Natural killer cell treated with Interleukin-12 subunit alpha and Interleukin-12 subunit beta and Interleukin-15 and Interleukin-18, amount 100 ng/mL, for 72 hours (primary cell): ENCODE results near the gene SRRM1. TPM values are rescaled to one million over a fixed set of nuclear protein-coding genes. Genes with fewer than 3 reads are reported as not detected.
"Not testable (repeated sequence)": the region's sequence is repeated elsewhere in the genome, so short reads cannot be mapped to it uniquely, and the experiment has no call there.

ENCODE experiments used
- ATAC-seq, 2 donors: fragments of 150-1000 bp; cut with Tn5 transposase in 1 of 2; sonication (Bioruptor Pico), chemical (Tn5 transposase) in 1 of 2; 2 replicates each; pipeline ENCODE4 v1.10.0; 2021
- DNase-seq: peaks from one replicate; pipeline ENCODE4 v3.0.0; 2022; ENCODE audit warnings: low spot score
- H3K27ac Mint-ChIP-seq, 2 donors: 1 replicate in 1 of 2; 2 replicates in 1 of 2; pipeline ENCODE4 v1.8.0; 2022; ENCODE audit warnings: mixed read lengths in 2 of 2, mild to moderate bottlenecking in 1 of 2, moderate library complexity in 1 of 2
- H3K27me3 Mint-ChIP-seq, 2 donors: 1 replicate in 1 of 2; 2 replicates in 1 of 2; pipeline ENCODE4 v1.8.0; 2022; ENCODE audit warnings: mixed read lengths in 2 of 2
- H3K36me3 Mint-ChIP-seq: one replicate; pipeline ENCODE4 v1.8.0; 2022; ENCODE audit warnings: mixed read lengths
- H3K4me1 Mint-ChIP-seq, 2 donors: 1 replicate in 1 of 2; 2 replicates in 1 of 2; pipeline ENCODE4 v1.8.0; 2022; ENCODE audit warnings: low read depth in 2 of 2, mixed read lengths in 2 of 2, mild to moderate bottlenecking in 1 of 2
- H3K4me3 Mint-ChIP-seq: one replicate; pipeline ENCODE4 v1.8.0; 2022; ENCODE audit warnings: mixed read lengths
- H3K9me3 Mint-ChIP-seq: 2 replicates; pipeline ENCODE4 v1.8.0; 2022; ENCODE audit warnings: mixed read lengths
- total RNA-seq, 2 donors: library from RNA; stranded (reverse); gene quantifications; one replicate each; pipeline ENCODE4 v1.2.3, GENCODE V29; 2022

SRRM1 gene
- total RNA-seq, 2 donors from 2014 or later = 177 to 254 TPM

DNA sequence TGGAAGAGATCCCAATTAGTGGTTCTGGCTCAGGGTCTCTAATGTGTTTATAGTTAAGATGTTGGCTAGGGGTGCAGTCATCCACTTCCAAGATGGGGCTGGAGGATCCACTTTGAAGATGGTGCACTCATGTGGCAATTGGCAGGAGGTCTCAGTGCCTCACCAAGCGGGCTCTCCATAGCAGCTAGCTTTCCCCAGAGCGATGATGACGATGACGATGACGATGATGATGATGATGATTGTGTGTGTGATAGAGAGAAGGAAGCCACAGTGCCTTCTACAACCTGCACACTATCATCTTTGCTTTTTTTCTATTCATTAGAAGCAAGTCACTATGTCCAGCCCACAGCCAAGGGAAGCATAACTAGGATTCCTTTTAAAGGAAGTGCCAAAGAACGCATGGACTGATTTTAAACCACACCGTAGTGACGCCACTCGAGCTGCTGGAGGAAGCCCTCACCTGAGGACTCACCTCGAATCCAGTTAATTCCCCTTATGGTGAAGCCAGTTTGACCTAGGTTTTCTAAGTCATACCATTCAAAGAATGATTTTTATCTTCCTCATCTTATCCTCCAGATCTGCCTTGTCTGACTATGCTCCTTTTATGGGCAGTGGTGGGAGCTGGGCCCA is 49.4 kb downstream of the SRRM1 start:
- ATAC-seq = no peak
- Mint-ChIP-seq H3K4me3 (no peak overlapping the region), H3K4me1 (peaks cover 15 to 38% of the 10 kb centered on the region in 2 donors), H3K27me3 (no peaks in the 10 kb centered on the region), H3K36me3 (no peaks in the 10 kb centered on the region), H3K27ac (peak overlapping the region in 1 of 2 donors; percentile 81), H3K9me3 (no peaks in the 10 kb centered on the region)
- DNase-seq = no peak

GRCh38 chr1:24693827-24694379 is 50.8 kb downstream of the SRRM1 start:
- Mint-ChIP-seq H3K4me3 (peak overlapping the region; percentile 72), H3K9me3 (no peaks in the 10 kb centered on the region), H3K27ac (peak overlapping the region; percentile 69 to 99), H3K36me3 (no peaks in the 10 kb centered on the region), H3K4me1 (peaks cover 9 to 32% of the 10 kb centered on the region in 2 donors), H3K27me3 (no peaks in the 10 kb centered on the region)
- ATAC-seq = no peak
- no peak for DNase-seq

DNA sequence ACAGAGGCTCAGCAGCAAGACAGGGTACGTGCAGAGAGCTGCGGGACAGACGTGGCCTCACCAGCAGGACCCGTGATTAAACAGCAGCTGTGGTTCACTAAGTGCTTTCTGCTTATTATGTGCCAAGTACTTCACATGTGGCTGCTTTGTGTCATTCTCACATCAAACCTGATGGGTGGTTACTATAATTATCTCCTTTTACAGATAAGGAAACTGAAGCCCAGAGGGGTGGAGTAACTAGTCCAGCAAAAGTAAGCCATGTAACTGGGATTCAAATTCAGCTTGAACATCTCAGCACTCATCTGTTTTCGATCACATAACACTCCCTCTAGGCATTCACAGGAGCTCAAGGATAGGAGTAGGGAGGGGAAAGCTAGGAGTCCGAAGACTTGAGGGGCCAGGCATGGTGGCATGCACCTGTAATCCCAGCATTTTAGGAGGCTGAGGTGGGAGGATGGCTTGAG is 51.3 kb downstream of the SRRM1 start:
- peak; percentile 80 to 94 for ATAC-seq
- Mint-ChIP-seq H3K4me1 (peaks cover 8 to 32% of the 10 kb centered on the region in 2 donors), H3K27ac (peak overlapping the region; percentile 69 to 99), H3K4me3 (peak overlapping the region; percentile 72), H3K9me3 (no peaks in the 10 kb centered on the region), H3K36me3 (no peaks in the 10 kb centered on the region), H3K27me3 (no peaks in the 10 kb centered on the region)
- peak; percentile 74 for DNase-seq

GRCh38 chr1:24695202-24695974 is 52.3 kb downstream of the SRRM1 start:
- no peaks in the 10 kb centered on the region for H3K27me3 Mint-ChIP-seq
- peak overlapping the region; percentile 69 to 99 for H3K27ac Mint-ChIP-seq
- DNase-seq (peak; percentile 62), ATAC-seq (peak; percentile 60 to 65)
- no peak overlapping the region for H3K4me3 Mint-ChIP-seq
- peaks cover 8 to 32% of the 10 kb centered on the region in 2 donors for H3K4me1 Mint-ChIP-seq
- H3K36me3 Mint-ChIP-seq = no peaks in the 10 kb centered on the region
- H3K9me3 Mint-ChIP-seq = no peaks in the 10 kb centered on the region

DNA sequence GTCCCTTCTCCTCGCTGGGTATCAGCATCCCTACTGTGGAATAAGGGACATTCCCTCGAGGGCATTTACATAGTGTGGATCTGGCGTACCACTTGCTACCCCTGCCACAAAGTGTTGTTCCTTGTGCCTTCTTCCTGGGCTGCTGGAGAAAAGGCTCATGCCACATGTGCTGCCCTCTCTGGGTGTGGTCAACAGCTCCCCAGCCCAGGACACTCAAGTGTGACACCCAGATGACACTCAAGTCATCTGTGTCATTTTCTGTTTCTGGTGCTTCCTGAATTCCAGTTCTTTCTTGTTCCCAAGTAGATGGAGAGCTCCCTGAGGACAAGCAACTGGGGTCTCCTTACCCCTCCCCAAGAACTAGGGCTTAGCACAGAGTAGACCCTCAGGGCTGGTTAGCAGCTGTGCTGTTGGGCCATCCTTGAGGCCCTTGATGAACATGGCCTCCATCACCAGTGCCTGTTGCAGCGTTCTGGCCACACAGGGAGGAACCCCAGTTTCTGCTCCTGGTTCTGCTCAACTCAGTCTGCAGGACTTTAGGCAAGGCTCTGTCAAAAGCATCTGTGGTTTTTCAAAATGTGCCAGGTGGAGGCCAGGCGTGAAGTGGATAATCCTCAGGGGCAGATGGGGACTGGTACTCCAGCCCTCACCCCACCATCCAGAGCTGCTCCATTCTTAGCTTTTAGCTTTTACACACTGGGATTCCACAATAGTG is 53.1 kb downstream of the SRRM1 start:
- no peaks in the 10 kb centered on the region for H3K36me3 Mint-ChIP-seq
- peaks cover 8 to 32% of the 10 kb centered on the region in 2 donors for H3K4me1 Mint-ChIP-seq
- no peaks in the 10 kb centered on the region for H3K27me3 Mint-ChIP-seq
- H3K4me3 Mint-ChIP-seq = no peak overlapping the region
- ATAC-seq (no peak), DNase-seq (no peak)
- H3K9me3 Mint-ChIP-seq = no peaks in the 10 kb centered on the region
- peak overlapping the region in 1 of 2 donors; percentile 47 for H3K27ac Mint-ChIP-seq

GRCh38 chr1:24696756-24697330 is 53.7 kb downstream of the SRRM1 start:
- ATAC-seq (no peak), DNase-seq (no peak)
- H3K9me3 Mint-ChIP-seq = no peaks in the 10 kb centered on the region
- no peak overlapping the region for H3K27ac Mint-ChIP-seq
- H3K36me3 Mint-ChIP-seq = no peaks in the 10 kb centered on the region
- peaks cover 8 to 32% of the 10 kb centered on the region in 2 donors for H3K4me1 Mint-ChIP-seq
- no peak overlapping the region for H3K4me3 Mint-ChIP-seq
- no peaks in the 10 kb centered on the region for H3K27me3 Mint-ChIP-seq

DNA sequence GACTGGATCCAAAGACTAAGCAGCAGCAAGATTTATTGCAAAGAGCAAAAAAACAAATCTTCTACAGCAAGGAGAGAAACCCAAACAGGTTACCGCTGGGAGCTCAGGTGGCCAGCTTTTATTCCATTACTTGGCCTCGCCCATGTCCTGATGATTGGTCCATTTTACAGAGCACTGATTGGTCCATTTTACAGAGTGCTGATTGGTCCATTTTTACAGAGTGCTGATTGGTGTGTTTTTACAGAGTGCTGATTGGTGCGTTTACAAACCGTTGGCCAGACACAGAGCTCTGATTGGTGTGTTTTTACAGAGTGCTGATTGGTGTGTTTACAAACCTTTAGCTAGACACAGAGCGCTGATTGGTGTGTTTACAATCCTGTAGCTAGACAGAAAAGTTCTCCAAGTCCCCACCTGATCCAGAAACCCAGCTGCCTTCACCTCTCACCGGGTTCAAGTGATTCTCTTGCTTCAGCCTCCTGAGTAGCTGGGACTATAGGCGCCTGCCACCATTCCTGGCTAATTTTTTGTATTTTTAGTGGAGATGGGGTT is 54.4 kb downstream of the SRRM1 start:
- H3K36me3 Mint-ChIP-seq, H3K27me3 Mint-ChIP-seq, H3K9me3 Mint-ChIP-seq, H3K27ac Mint-ChIP-seq, H3K4me3 Mint-ChIP-seq, ATAC-seq, DNase-seq: not testable (repeated sequence)
- peaks cover 8 to 32% of the 10 kb centered on the region in 2 donors for H3K4me1 Mint-ChIP-seq

GRCh38 chr1:24698326-24698725 is 55.2 kb downstream of the SRRM1 start:
- H3K27ac Mint-ChIP-seq, H3K36me3 Mint-ChIP-seq, DNase-seq, H3K9me3 Mint-ChIP-seq, H3K4me3 Mint-ChIP-seq, H3K27me3 Mint-ChIP-seq, ATAC-seq: not testable (repeated sequence)
- peaks cover 8 to 28% of the 10 kb centered on the region in 2 donors for H3K4me1 Mint-ChIP-seq

DNA sequence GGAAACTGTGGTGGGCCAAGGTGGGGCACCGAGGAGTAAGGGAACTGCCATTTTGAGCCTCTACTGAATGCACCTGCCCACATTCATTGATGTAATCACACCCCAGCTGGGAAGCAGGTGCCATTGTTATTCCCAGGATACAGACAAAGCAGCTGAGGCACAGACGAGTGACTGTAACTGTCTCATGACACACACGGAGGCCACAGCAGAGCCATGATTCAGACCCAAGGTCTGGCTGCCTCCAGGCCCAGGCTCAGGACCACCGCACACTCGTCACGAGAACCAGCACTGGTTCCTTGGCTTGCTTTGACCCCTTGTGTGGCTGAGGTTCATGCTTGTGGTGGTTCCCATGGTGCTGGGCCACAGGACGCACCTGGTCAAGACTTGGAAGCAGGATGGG is 56.5 kb downstream of the SRRM1 start:
- Mint-ChIP-seq H3K27me3 (no peaks in the 10 kb centered on the region), H3K9me3 (no peaks in the 10 kb centered on the region), H3K36me3 (no peaks in the 10 kb centered on the region), H3K4me3 (no peak overlapping the region), H3K27ac (no peak overlapping the region), H3K4me1 (peaks cover under 1 to 17% of the 10 kb centered on the region in 2 donors)
- no peak for DNase-seq
- ATAC-seq = no peak

- H3K9me3 Mint-ChIP-seq = no peaks in the 10 kb centered on the region
- peaks cover 6 to 10% of the 10 kb centered on the region in 2 donors for H3K4me1 Mint-ChIP-seq
- ATAC-seq = no peak
- no peaks in the 10 kb centered on the region for H3K36me3 Mint-ChIP-seq
- no peak overlapping the region for H3K4me3 Mint-ChIP-seq
- no peak for DNase-seq
- H3K27ac Mint-ChIP-seq = no peak overlapping the region
- H3K27me3 Mint-ChIP-seq = no peaks in the 10 kb centered on the region
Observed at GRCh38 chr1:24702511-24703293, 59.6 kb downstream of the SRRM1 start.

GRCh38 chr1:24704411-24705259 is 61.5 kb downstream of the SRRM1 start:
- DNase-seq = no peak
- Mint-ChIP-seq H3K4me3 (no peak overlapping the region), H3K9me3 (no peaks in the 10 kb centered on the region), H3K36me3 (no peaks in the 10 kb centered on the region), H3K27me3 (no peaks in the 10 kb centered on the region), H3K27ac (peak overlapping the region in 1 of 2 donors; percentile 24), H3K4me1 (peaks cover 12 to 17% of the 10 kb centered on the region in 2 donors)
- no peak for ATAC-seq
